Measurements from ENCODE around the gene SLC18B1. TPM values are rescaled to one million over a fixed set of nuclear protein-coding genes. Genes with fewer than 3 reads are reported as not detected.

The SLC18B1 gene
- polyA plus RNA-seq, 1 donor (not counting 4 experiments of a cell fraction or from before 2014, with no cell fraction given): 23.1 TPM

DNA sequence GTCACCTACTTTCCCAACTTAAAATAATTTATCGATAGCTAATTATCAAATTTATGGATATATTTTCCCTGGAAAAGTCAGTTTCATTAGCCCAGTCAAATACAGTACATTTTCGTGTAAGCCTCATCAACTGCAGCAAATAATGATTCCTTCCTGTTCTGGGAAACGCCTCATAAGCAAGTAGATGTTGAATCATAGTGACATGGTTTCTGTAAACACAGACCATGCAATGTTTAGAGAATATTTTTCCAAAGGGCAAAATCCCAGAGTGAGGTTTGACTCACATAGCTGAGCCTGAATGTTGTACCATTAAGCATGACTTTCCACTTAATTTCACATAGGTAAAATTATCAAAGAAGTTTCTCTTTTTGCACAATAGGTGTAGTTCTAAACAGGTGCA, 67.9 kb downstream of the SLC18B1 start:
- H3K9me3 ChIP-seq (ENCODE audit: control insufficient read depth, low read depth, low read length): no peaks in the 10 kb centered on the region
- no peaks in the 10 kb centered on the region for H3K27me3 ChIP-seq (ENCODE audit: control insufficient read depth, extremely low read depth, insufficient read depth, low read length)
- H3K4me3 ChIP-seq (ENCODE audit: control insufficient read depth in 2 of 3, extremely low read depth in 1 of 3, insufficient read depth in 2 of 3, low read depth in 1 of 3, low read length in 3 of 3): no peak overlapping the region
- no peaks in the 10 kb centered on the region for H3K79me2 ChIP-seq (ENCODE audit: control insufficient read depth, insufficient read depth, low read length)
- H3K4me2 ChIP-seq (ENCODE audit: control insufficient read depth, extremely low read depth, insufficient read depth, low read depth, low read length): no peak overlapping the region
- DNase-seq (ENCODE audit: low read depth, low spot score) (no peak), FAIRE-seq (no peak)
- dilution Hi-C loops (cut with MboI; ENCODE audit: extremely low pct_ligation_motif_present, low sequenced_read_pairs): no loop called here
- H3K4me1 ChIP-seq (ENCODE audit: control insufficient read depth, extremely low read depth, insufficient read depth, low read length): no peaks in the 10 kb centered on the region
- H4K20me1 ChIP-seq (ENCODE audit: control insufficient read depth, extremely low read depth, insufficient read depth, low read length): no peaks in the 10 kb centered on the region
- H3K36me3 ChIP-seq (ENCODE audit: control insufficient read depth in 2 of 2, extremely low read depth in 1 of 2, insufficient read depth in 2 of 2, low read length in 2 of 2): no peaks in the 10 kb centered on the region
- TF ChIP-seq, protein P1, sequence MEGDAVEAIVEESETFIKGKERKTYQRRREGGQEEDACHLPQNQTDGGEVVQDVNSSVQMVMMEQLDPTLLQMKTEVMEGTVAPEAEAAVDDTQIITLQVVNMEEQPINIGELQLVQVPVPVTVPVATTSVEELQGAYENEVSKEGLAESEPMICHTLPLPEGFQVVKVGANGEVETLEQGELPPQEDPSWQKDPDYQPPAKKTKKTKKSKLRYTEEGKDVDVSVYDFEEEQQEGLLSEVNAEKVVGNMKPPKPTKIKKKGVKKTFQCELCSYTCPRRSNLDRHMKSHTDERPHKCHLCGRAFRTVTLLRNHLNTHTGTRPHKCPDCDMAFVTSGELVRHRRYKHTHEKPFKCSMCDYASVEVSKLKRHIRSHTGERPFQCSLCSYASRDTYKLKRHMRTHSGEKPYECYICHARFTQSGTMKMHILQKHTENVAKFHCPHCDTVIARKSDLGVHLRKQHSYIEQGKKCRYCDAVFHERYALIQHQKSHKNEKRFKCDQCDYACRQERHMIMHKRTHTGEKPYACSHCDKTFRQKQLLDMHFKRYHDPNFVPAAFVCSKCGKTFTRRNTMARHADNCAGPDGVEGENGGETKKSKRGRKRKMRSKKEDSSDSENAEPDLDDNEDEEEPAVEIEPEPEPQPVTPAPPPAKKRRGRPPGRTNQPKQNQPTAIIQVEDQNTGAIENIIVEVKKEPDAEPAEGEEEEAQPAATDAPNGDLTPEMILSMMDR (optimal IDR thresholded peaks at IDR 0.05 in 1 of 3, IDR thresholded peaks at IDR 0.05 in 1 of 3, conservative IDR thresholded peaks at IDR 0.05 in 1 of 3; ENCODE audit: extremely low read depth in 1 of 3, insufficient read depth in 2 of 3, low read length in 3 of 3): no peak
- TF ChIP-seq EZH2 (IDR thresholded peaks at IDR 0.05; ENCODE audit: low read length): no peak
- no peak overlapping the region for H3K27ac ChIP-seq (ENCODE audit: control insufficient read depth, insufficient read depth, low read length)
- H2AFZ ChIP-seq (ENCODE audit: control insufficient read depth, low read length): no peak overlapping the region
- H3K9ac ChIP-seq (ENCODE audit: control insufficient read depth, extremely low read depth, insufficient read depth, low read length): no peak overlapping the region
- no peaks in the 10 kb centered on the region for H3K9me1 ChIP-seq (ENCODE audit: control insufficient read depth, extremely low read depth, insufficient read depth, low read length)

DNA sequence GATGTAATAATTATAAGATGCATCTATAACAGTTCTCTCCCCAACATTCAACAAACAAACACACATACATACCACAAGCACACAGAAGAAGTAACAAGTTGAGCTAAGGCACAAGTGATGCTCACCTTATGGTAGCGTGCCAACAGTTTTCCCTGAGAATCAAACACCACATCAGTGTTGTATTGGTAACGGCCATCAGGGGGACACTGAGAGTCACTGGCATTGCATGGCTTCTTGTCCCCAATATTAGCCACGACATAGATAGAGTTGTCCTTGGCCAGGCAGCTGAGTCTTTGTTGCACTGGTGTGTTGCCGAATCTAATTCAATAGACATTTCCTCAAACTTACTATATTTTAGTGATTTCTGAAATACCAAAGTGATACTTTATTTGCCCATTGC, 69.8 kb downstream of the SLC18B1 start:
- Histone ChIP-seq H3K9me1 (ENCODE audit: control insufficient read depth, extremely low read depth, insufficient read depth, low read length) (no peaks in the 10 kb centered on the region), H3K4me1 (ENCODE audit: control insufficient read depth, extremely low read depth, insufficient read depth, low read length) (no peaks in the 10 kb centered on the region), H2AFZ (ENCODE audit: control insufficient read depth, low read length) (no peak overlapping the region), H3K79me2 (ENCODE audit: control insufficient read depth, insufficient read depth, low read length) (no peaks in the 10 kb centered on the region), H4K20me1 (ENCODE audit: control insufficient read depth, extremely low read depth, insufficient read depth, low read length) (no peaks in the 10 kb centered on the region), H3K27ac (ENCODE audit: control insufficient read depth, insufficient read depth, low read length) (no peak overlapping the region), H3K36me3 (ENCODE audit: control insufficient read depth in 2 of 2, extremely low read depth in 1 of 2, insufficient read depth in 2 of 2, low read length in 2 of 2) (no peaks in the 10 kb centered on the region), H3K9me3 (ENCODE audit: control insufficient read depth, low read depth, low read length) (no peaks in the 10 kb centered on the region), H3K9ac (ENCODE audit: control insufficient read depth, extremely low read depth, insufficient read depth, low read length) (no peak overlapping the region), H3K27me3 (ENCODE audit: control insufficient read depth, extremely low read depth, insufficient read depth, low read length) (no peaks in the 10 kb centered on the region), H3K4me2 (ENCODE audit: control insufficient read depth, extremely low read depth, insufficient read depth, low read depth, low read length) (no peak overlapping the region), H3K4me3 (ENCODE audit: control insufficient read depth in 2 of 3, extremely low read depth in 1 of 3, insufficient read depth in 2 of 3, low read depth in 1 of 3, low read length in 3 of 3) (no peak overlapping the region)
- DNase-seq (ENCODE audit: low read depth, low spot score) (no peak), FAIRE-seq (no peak)
- TF ChIP-seq, protein P1 (optimal IDR thresholded peaks at IDR 0.05 in 1 of 3, IDR thresholded peaks at IDR 0.05 in 1 of 3, conservative IDR thresholded peaks at IDR 0.05 in 1 of 3; ENCODE audit: extremely low read depth in 1 of 3, insufficient read depth in 2 of 3, low read length in 3 of 3): no peak
- no peak for TF ChIP-seq EZH2 (IDR thresholded peaks at IDR 0.05; ENCODE audit: low read length)
- dilution Hi-C loops (cut with MboI; ENCODE audit: extremely low pct_ligation_motif_present, low sequenced_read_pairs): no loop called here
